Measurements from ENCODE around the gene ICA1. TPM values are rescaled to one million over a fixed set of nuclear protein-coding genes. Genes with fewer than 3 reads are reported as not detected.

Gene ICA1
- total and polyA plus RNA-seq, 2 experiments from 2014 or later = 22.2 to 60.7 TPM

- H3K4me1 ChIP-seq (ENCODE audit: low read depth) = no peaks in the 10 kb centered on the region
- TF ChIP-seq CTCF (IDR thresholded peaks at IDR 0.05; ENCODE audit: low read depth, low read length) = no peak
- H3K9me3 ChIP-seq (ENCODE audit: low read depth) = no peaks in the 10 kb centered on the region
- no peak overlapping the region for H3K4me3 ChIP-seq
- no peak overlapping the region for H3K27ac ChIP-seq
- no peaks in the 10 kb centered on the region for H3K27me3 ChIP-seq
- H3K36me3 ChIP-seq = no peaks in the 10 kb centered on the region
- no peak for DNase-seq (ENCODE audit: low read depth in 1 of 2, low spot score in 1 of 2)
These were observed 34.3 kb upstream of the ICA1 start for GRCh38 chr7:8296362-8296659.

GRCh38 chr7:8295638-8296361 lies 33.8 kb upstream of the ICA1 start:
- Histone ChIP-seq H3K9me3 (ENCODE audit: low read depth) (no peaks in the 10 kb centered on the region), H3K27ac (no peak overlapping the region), H3K4me3 (no peak overlapping the region), H3K27me3 (no peaks in the 10 kb centered on the region), H3K36me3 (no peaks in the 10 kb centered on the region), H3K4me1 (ENCODE audit: low read depth) (no peaks in the 10 kb centered on the region)
- TF ChIP-seq CTCF (IDR thresholded peaks at IDR 0.05; ENCODE audit: low read depth, low read length) = peak; percentile 63
- peak; percentile 81 to 88 for DNase-seq (ENCODE audit: low read depth in 1 of 2, low spot score in 1 of 2)

- Histone ChIP-seq H3K4me1 (ENCODE audit: low read depth) (peaks cover 19% of the 10 kb centered on the region), H3K27ac (no peak overlapping the region), H3K36me3 (no peaks in the 10 kb centered on the region), H3K4me3 (no peak overlapping the region), H3K9me3 (ENCODE audit: low read depth) (no peaks in the 10 kb centered on the region), H3K27me3 (no peaks in the 10 kb centered on the region)
- no peak for DNase-seq (ENCODE audit: low read depth in 1 of 2, low spot score in 1 of 2)
- TF ChIP-seq CTCF (IDR thresholded peaks at IDR 0.05; ENCODE audit: low read depth, low read length) = no peak
These were observed 29.6 kb upstream of the ICA1 start for GRCh38 chr7:8291397-8292141.

GRCh38 chr7:8290645-8291308 lies 28.8 kb upstream of the ICA1 start:
- Histone ChIP-seq H3K27ac (no peak overlapping the region), H3K36me3 (no peaks in the 10 kb centered on the region), H3K9me3 (ENCODE audit: low read depth) (no peaks in the 10 kb centered on the region), H3K4me1 (ENCODE audit: low read depth) (peaks cover 19% of the 10 kb centered on the region), H3K4me3 (no peak overlapping the region), H3K27me3 (no peaks in the 10 kb centered on the region)
- no peak for DNase-seq (ENCODE audit: low read depth in 1 of 2, low spot score in 1 of 2)
- no peak for TF ChIP-seq CTCF (IDR thresholded peaks at IDR 0.05; ENCODE audit: low read depth, low read length)

- no peak overlapping the region for H3K27ac ChIP-seq
- no peak overlapping the region for H3K4me3 ChIP-seq
- no peaks in the 10 kb centered on the region for H3K36me3 ChIP-seq
- H3K4me1 ChIP-seq (ENCODE audit: low read depth) = peaks cover 44% of the 10 kb centered on the region
- no peaks in the 10 kb centered on the region for H3K27me3 ChIP-seq
- no peak for TF ChIP-seq CTCF (IDR thresholded peaks at IDR 0.05; ENCODE audit: low read depth, low read length)
- H3K9me3 ChIP-seq (ENCODE audit: low read depth) = no peaks in the 10 kb centered on the region
- DNase-seq (ENCODE audit: low read depth in 1 of 2, low spot score in 1 of 2) = no peak
These were observed 24.2 kb upstream of the ICA1 start for GRCh38 chr7:8286118-8286517.

Measured in cardiac muscle cell (in vitro differentiated cells and primary cell).